K562 (cell line): Measurements from ENCODE around the gene AKAP14. TPM values are rescaled to one million over a fixed set of nuclear protein-coding genes. Genes with fewer than 3 reads are reported as not detected.

Experiments
- ATAC-seq: fragments of 200-7000 bp; cut with Tn5 transposase; 3 replicates; pipeline ENCODE4 v1.9.1; 2020; ENCODE audit warnings: moderate library complexity
- BruUV-seq: library from RNA; stranded (reverse); fragments of 400-500 nt; replicated peaks from 2 replicates; lab custom pipeline; 2021; lab: Mats Ljungman, UMichigan
- CTCF ChIA-PET: fragments of 300-600 bp; formaldehyde crosslinking; extraction: SDS; loops from one replicate; lab custom pipeline; 2021; ENCODE audit warnings: low intra/inter-chr PET ratio; lab: Yijun Ruan, JAX
- POLR2A ChIA-PET: fragments of 300-600, 350-650 bp; sonication (Branson Sonifier 250); formaldehyde crosslinking; extraction: SDS; loops from one replicate; lab custom pipeline; 2021; ENCODE audit warnings: antibody characterized with exemption, inconsistent platforms; lab: Yijun Ruan, JAX
- DNase-seq, 4 experiments: peaks; one replicate each; pipeline versions ENCODE4 v3.0.0 to v3.0.0-alpha.2; 2011 to 2018; ENCODE audit warnings: low spot score in 3 of 4, mixed read lengths in 3 of 4; ENCODE audit errors: extremely low read depth in 1 of 4
- FAIRE-seq: peaks from 2 replicates; lab custom pipeline; 2011; peaks lifted over from hg19 to GRCh38; lab: Jason Lieb, UNC
- H2AFZ ChIP-seq: 2 replicates; pipeline ENCODE4 v1.6.0; 2011; ENCODE audit warnings: low read depth, low read length, control low read depth, inconsistent platforms
- H3K27ac ChIP-seq: fragments of 200-600 bp; 3 replicates; pipeline ENCODE4 v1.8.0; 2011; ENCODE audit warnings: low read depth, mild to moderate bottlenecking, control low read depth, inconsistent platforms, low read length, moderate library complexity, mixed read lengths; ENCODE audit errors: extremely low read depth
- H3K27me3 ChIP-seq, 2 experiments: fragments of 300-600 bp in 1 of 2; 2 replicates in 1 of 2; 3 replicates in 1 of 2; pipeline versions ENCODE4 v1.6.0 to v1.8.0; 2011; ENCODE audit warnings: inconsistent platforms in 2 of 2, low read length in 2 of 2, mild to moderate bottlenecking in 1 of 2, mixed read lengths in 1 of 2, moderate library complexity in 1 of 2; ENCODE audit not compliant: control insufficient read depth in 2 of 2, insufficient read depth in 2 of 2
- H3K36me3 ChIP-seq: fragments of 300-600 bp; 3 replicates; pipeline ENCODE4 v1.8.0; 2011; ENCODE audit warnings: mild to moderate bottlenecking, low read length, inconsistent platforms; ENCODE audit not compliant: control insufficient read depth, insufficient read depth
- H3K4me1 ChIP-seq, 2 experiments: fragments of 200-600 bp in 1 of 2; replicated peaks in 1 of 2; 2 replicates in 1 of 2; 3 replicates in 1 of 2; pipeline versions ENCODE4 v1.5.1 to v1.8.0; 2011; ENCODE audit warnings: inconsistent platforms in 2 of 2, low read length in 2 of 2, mild to moderate bottlenecking in 1 of 2, mixed read lengths in 1 of 2, moderate library complexity in 1 of 2; ENCODE audit not compliant: control insufficient read depth in 2 of 2, insufficient read depth in 2 of 2
- H3K4me2 ChIP-seq: 2 replicates; pipeline ENCODE4 v1.6.1; 2011; ENCODE audit warnings: low read length, control low read depth, inconsistent platforms, mixed read lengths; ENCODE audit not compliant: insufficient read depth
- H3K4me3 ChIP-seq: fragments of 200-600 bp; sonication (generic), shearing (Covaris generic); 2 replicates; pipeline ENCODE4 v1.5.1; 2016; ENCODE audit warnings: control low read depth, inconsistent platforms
- H3K79me2 ChIP-seq: fragments of 200-600 bp; 3 replicates; pipeline ENCODE4 v1.8.0; 2011; ENCODE audit warnings: low read length, inconsistent platforms; ENCODE audit not compliant: control insufficient read depth, insufficient read depth
- H3K9ac ChIP-seq, 2 experiments: 2 replicates each; pipeline versions ENCODE4 v1.6.0 to v1.6.1; 2011; ENCODE audit warnings: low read depth in 2 of 2, low read length in 2 of 2, control low read depth in 1 of 2, inconsistent platforms in 1 of 2, mild to moderate bottlenecking in 1 of 2, mixed read lengths in 1 of 2; ENCODE audit not compliant: insufficient read depth in 1 of 2
- H3K9me1 ChIP-seq: one replicate; pipeline ENCODE4 v1.6.0; 2011; ENCODE audit warnings: inconsistent platforms, mild to moderate bottlenecking, low read length, moderate library complexity; ENCODE audit not compliant: control insufficient read depth, insufficient read depth
- H3K9me3 ChIP-seq: replicated peaks from 2 replicates; pipeline ENCODE4 v1.5.1; 2011; ENCODE audit warnings: low read depth, low read length, inconsistent platforms; ENCODE audit not compliant: control insufficient read depth, insufficient read depth
- H4K20me1 ChIP-seq: replicated peaks from 2 replicates; pipeline ENCODE4 v1.6.1; 2011; ENCODE audit warnings: low read length, inconsistent platforms, mixed read lengths; ENCODE audit not compliant: control insufficient read depth, insufficient read depth
- C11orf30 ChIP-seq: fragments of 450-650 bp; IDR thresholded peaks from 2 replicates; pipeline ENCODE4 v1.6.1; 2016; ENCODE audit warnings: low read depth, mild to moderate bottlenecking
- CBX8 ChIP-seq: fragments of 200-600 bp; sonication (generic); IDR thresholded peaks from 2 replicates; pipeline ENCODE4 v1.6.1; 2012; ENCODE audit warnings: borderline replicate concordance, mixed run types, low read depth, mild to moderate bottlenecking, moderate library complexity, mixed read lengths, low read length, control low read depth, inconsistent platforms; ENCODE audit not compliant: poor library complexity, severe bottlenecking; ENCODE audit errors: extremely low read depth
- CHD1 ChIP-seq: fragments of 200-600 bp; sonication (generic); IDR thresholded peaks from one replicate; pipeline ENCODE4 v1.6.1; 2012; ENCODE audit warnings: mild to moderate bottlenecking, moderate library complexity, low read length, inconsistent platforms
- DEAF1 ChIP-seq: fragments of 450-650 bp; formaldehyde crosslinking; IDR thresholded peaks from 2 replicates; pipeline ENCODE4 v1.4.0; 2020; ENCODE audit warnings: mild to moderate bottlenecking, moderate library complexity
- E2F6 ChIP-seq, 2 experiments: IDR thresholded peaks; 2 replicates each; pipeline ENCODE4 v1.6.1; 2011; ENCODE audit warnings: borderline replicate concordance in 1 of 2, control low read depth in 1 of 2, low read depth in 1 of 2, low read length in 1 of 2, mild to moderate bottlenecking in 1 of 2, mixed read lengths in 1 of 2, moderate library complexity in 1 of 2; ENCODE audit not compliant: insufficient read depth in 1 of 2, insufficient read length in 1 of 2, poor library complexity in 1 of 2, severe bottlenecking in 1 of 2; ENCODE audit errors: extremely low read depth in 1 of 2
- ELF4 ChIP-seq: fragments of 450-650 bp; formaldehyde crosslinking; IDR thresholded peaks from 2 replicates; pipeline ENCODE4 v1.4.0; 2022; ENCODE audit warnings: missing genetic modification characterization
- LARP7 ChIP-seq: fragments of 450-650 bp; IDR thresholded peaks from 2 replicates; pipeline ENCODE4 v1.6.1; 2016
- POLR2A ChIP-seq: fragments of 450-650 bp; conservative IDR thresholded peaks from 2 replicates; pipeline ENCODE4 v1.6.1; 2016
- SMC3 ChIP-seq: conservative IDR thresholded peaks from 2 replicates; pipeline ENCODE4 v1.6.1; 2011; ENCODE audit warnings: low read depth, low read length, improper control_type of control experiment; ENCODE audit not compliant: insufficient read depth
- TEAD2 ChIP-seq: fragments of 450-650 bp; IDR thresholded peaks from 2 replicates; pipeline ENCODE4 v1.6.1; 2016; ENCODE audit warnings: missing genetic modification characterization, control low read depth, missing compliant biosample characterization
- YY1 ChIP-seq, 3 experiments: IDR thresholded peaks; 2 replicates each; pipeline ENCODE4 v1.6.1; 2011; ENCODE audit warnings: low read length in 2 of 3, mild to moderate bottlenecking in 2 of 3, moderate library complexity in 2 of 3, borderline replicate concordance in 1 of 3, control low read depth in 1 of 3, low read depth in 1 of 3; ENCODE audit not compliant: insufficient read depth in 3 of 3, insufficient replicate concordance in 2 of 3, control insufficient read depth in 1 of 3, insufficient read length in 1 of 3; ENCODE audit errors: extremely low read depth in 1 of 3
- ZNF512 ChIP-seq: IDR thresholded peaks from 2 replicates; pipeline ENCODE4 v1.6.1; 2016; ENCODE audit warnings: missing genetic modification characterization, missing compliant biosample characterization
- ZNF699 ChIP-seq: fragments of 250-450 bp; sonication (Bioruptor Pico); IDR thresholded peaks from 2 replicates; pipeline ENCODE4 v1.8.0; 2021; ENCODE audit warnings: mild to moderate bottlenecking, moderate library complexity; ENCODE audit not compliant: insufficient replicate concordance
- WGBS: fragments of 100-300 bp; shearing (Covaris generic); methylation state at CpG from one replicate; pipeline ENCODE4 v1.1.6; 2016; ENCODE audit warnings: low coverage, mixed read lengths; ENCODE audit not compliant: insufficient coverage; ENCODE audit errors: missing lambda C conversion rate; 5-methylcytosine and 5-hydroxymethylcytosine counted together
- in situ Hi-C: fragments of 300-500 bp; cut with MboI; formaldehyde crosslinking; loops from 4 replicates; pipeline ENCODE4 v1.15.0; 2018; ENCODE audit warnings: inconsistent platforms, mixed read lengths
- intact Hi-C: fragments of 100-400 bp; cut with micrococcal nuclease; formaldehyde crosslinking; loops from 2 replicates; pipeline ENCODE4 v1.14.2; 2022
- polyA plus RNA-seq, 8 experiments: library from polyadenylated mRNA; depleted of rRNA in 4 of 8; stranded (reverse) in 5 of 8; unstranded in 3 of 8; fragments of >200 nt; fragmentation: Nextera tagmentation in 2 of 8; fragmentation: Illumina TruSeq in 1 of 8; extraction: Ambion mirVana in 2 of 8; extraction: Trizol in 1 of 8; gene quantifications; 2 replicates each; pipeline versions ENCODE4 v1.2.1 to v1.2.3, GENCODE V29; 2011 to 2014; ENCODE audit warnings: inconsistent platforms in 1 of 8, missing spikeins in 1 of 8
- total RNA-seq, 7 experiments: library from RNA; depleted of rRNA in 6 of 7; stranded (reverse); fragments of >200 nt in 6 of 7; fragmentation: Illumina TruSeq in 2 of 7; extraction: Trizol in 2 of 7; gene quantifications; 2 replicates each; pipeline versions ENCODE4 v1.2.1 to v1.2.3, GENCODE V29; 2011 to 2021; ENCODE audit warnings: low replicate concordance in 1 of 7

The AKAP14 gene
- total and polyA plus RNA-seq, 9 of the 15 experiments (the other 6 are each of a cell fraction or from before 2014, with no cell fraction given) = not detected

GRCh38 chrX:119880552-119881437 lies 14.9 kb upstream of the AKAP14 start:
- Histone ChIP-seq H3K79me2 (no peaks in the 10 kb centered on the region), H3K4me2 (no peak overlapping the region), H3K9ac (no peak overlapping the region), H3K4me3 (no peak overlapping the region), H3K27me3 (no peaks in the 10 kb centered on the region), H3K27ac (no peak overlapping the region), H4K20me1 (no peaks in the 10 kb centered on the region), H3K4me1 (no peaks in the 10 kb centered on the region; a peak in 1 of 5 replicates), H3K36me3 (peaks cover 25% of the 10 kb centered on the region; the same call in 1 of the 3 replicates), H2AFZ (no peak overlapping the region), H3K9me3 (no peaks in the 10 kb centered on the region), H3K9me1 (no peaks in the 10 kb centered on the region)
- in situ Hi-C loops (no loop called here), intact Hi-C loops (loop anchor here (2.0 to 5.0 kb wide), 2 partner anchors 90 to 363 kb away; partner anchors contain the start of gene RPL39)
- ATAC-seq = peak; percentile 97
- WGBS = 50% methylated on average over 8 of the region's 11 CpGs
- ChIA-PET POLR2A (interaction anchor here (0.8 kb wide), 1 partner anchor 10 kb away, joined by 3 read pairs; no protein-coding TSS in a partner anchor), CTCF (interaction anchor here (1.7 kb wide), 1 partner anchor 89 kb away, joined by 10 read pairs; the partner anchor contains the start of gene RPL39)
- peak; percentile 96 for FAIRE-seq
- DNase-seq = peak; percentile 32 to 60 (median 48)
- BruUV-seq = no TSS peak
- TF ChIP-seq ELF4 (CRISPR knock-in tag) = 0 out of 2 replicates have a peak, but pooled peaks have one; percentile 13
- peak in 1 of 3 experiments; percentile 50 for TF ChIP-seq YY1 (IDR thresholded peaks at IDR 0.05; ENCODE audit: borderline replicate concordance in 1 of 3, control insufficient read depth in 1 of 3, extremely low read depth in 1 of 3, insufficient read depth in 3 of 3, insufficient read length in 1 of 3, insufficient replicate concordance in 2 of 3, low read depth in 1 of 3, low read length in 2 of 3)
- 0 out of 2 replicates have a peak, but pooled peaks have one; percentile 21 for TF ChIP-seq POLR2A
- no peak for TF ChIP-seq CHD1
- TF ChIP-seq E2F6 (IDR thresholded peaks at IDR 0.05; ENCODE audit: borderline replicate concordance in 1 of 2, extremely low read depth in 1 of 2, insufficient read depth in 1 of 2, insufficient read length in 1 of 2, low read depth in 1 of 2, low read length in 1 of 2, poor library complexity in 1 of 2, severe bottlenecking in 1 of 2) = no peak
- TF ChIP-seq C11orf30 = no peak
- TF ChIP-seq LARP7 = no peak
- no peak for TF ChIP-seq ZNF699 (CRISPR knock-in tag)
- no peak for TF ChIP-seq CBX8
- no peak for TF ChIP-seq ZNF512 (tag)
- 0 out of 2 replicates have a peak, but pooled peaks have one; percentile 23 for TF ChIP-seq DEAF1 (CRISPR knock-in tag)
- TF ChIP-seq TEAD2 (tag) = no peak
- TF ChIP-seq SMC3 = peak; percentile 54; the same call in 1 of the 2 replicates
